Common myeloid progenitor, CD34-positive (primary cell): ENCODE results near the gene ARID4B. TPM values are rescaled to one million over a fixed set of nuclear protein-coding genes. Genes with fewer than 3 reads are reported as not detected.

Experiments
- CTCF ChIA-PET: fragments of 350-600 bp; sonication (Branson Sonifier 250); formaldehyde crosslinking; loops from one replicate; lab custom pipeline; 2021; ENCODE audit warnings: antibody characterized with exemption; lab: Charles Lee
- POLR2A ChIA-PET: fragments of 350-600 bp; sonication (Branson Sonifier 250); formaldehyde crosslinking; loops from one replicate; lab custom pipeline; 2021; ENCODE audit warnings: antibody characterized with exemption; lab: Charles Lee
- DNase-seq, 3 donors: peaks; one replicate each; pipeline versions ENCODE4 v3.0.0 to v3.0.0-alpha.2; 2013
- H3K27ac ChIP-seq, 2 experiments: 1 replicate in 1 of 2; 2 replicates in 1 of 2; pipeline ENCODE4 v1.7.0; 2013; ENCODE audit warnings: inconsistent platforms in 2 of 2, low read length in 2 of 2, mild to moderate bottlenecking in 2 of 2, low read depth in 1 of 2, moderate library complexity in 1 of 2; ENCODE audit not compliant: severe bottlenecking in 2 of 2, insufficient read depth in 1 of 2, poor library complexity in 1 of 2
- H3K27me3 ChIP-seq, 5 experiments: replicated peaks in 2 of 5; 1 replicate in 3 of 5; 2 replicates in 2 of 5; pipeline versions ENCODE4 v1.6.1 to v1.7.0; 2013; ENCODE audit warnings: low read length in 4 of 5, mild to moderate bottlenecking in 2 of 5, moderate library complexity in 2 of 5, inconsistent platforms in 1 of 5; ENCODE audit not compliant: insufficient read depth in 5 of 5, control insufficient read depth in 4 of 5
- H3K36me3 ChIP-seq, 4 experiments: 1 replicate in 2 of 4; 2 replicates in 2 of 4; pipeline versions ENCODE4 v1.6.1 to v1.7.0; 2013; ENCODE audit warnings: low read length in 3 of 4, control low read depth in 1 of 4, mild to moderate bottlenecking in 1 of 4; ENCODE audit not compliant: control insufficient read depth in 4 of 4, insufficient read depth in 4 of 4
- H3K4me1 ChIP-seq, 4 experiments: 1 replicate in 3 of 4; 2 replicates in 1 of 4; pipeline versions ENCODE4 v1.6.1 to v1.7.1; 2013; ENCODE audit warnings: low read length in 3 of 4, mild to moderate bottlenecking in 3 of 4, control low read depth in 1 of 4, inconsistent platforms in 1 of 4, moderate library complexity in 1 of 4; ENCODE audit not compliant: control insufficient read depth in 4 of 4, insufficient read depth in 4 of 4; ENCODE audit errors: control extremely low read depth in 1 of 4
- H3K4me3 ChIP-seq, 7 experiments: 1 replicate in 4 of 7; 2 replicates in 3 of 7; pipeline versions ENCODE4 v1.5.1 to v1.7.0; 2013; ENCODE audit warnings: mild to moderate bottlenecking in 7 of 7, low read length in 6 of 7, moderate library complexity in 6 of 7, inconsistent platforms in 2 of 7, low read depth in 2 of 7, control low read depth in 1 of 7; ENCODE audit not compliant: insufficient read depth in 4 of 7, control insufficient read depth in 1 of 7; ENCODE audit errors: extremely low read depth in 1 of 7
- H3K9me3 ChIP-seq, 5 experiments: 1 replicate in 4 of 5; 2 replicates in 1 of 5; pipeline versions ENCODE4 v1.6.1 to v1.7.1; 2013; ENCODE audit warnings: low read length in 4 of 5, mild to moderate bottlenecking in 2 of 5, inconsistent platforms in 1 of 5, low read depth in 1 of 5, moderate library complexity in 1 of 5; ENCODE audit not compliant: control insufficient read depth in 4 of 5, insufficient read depth in 2 of 5; ENCODE audit errors: control extremely low read depth in 1 of 5
- WGBS: methylation state at CpG from one replicate; pipeline ENCODE4 v1.1.5; 2013; ENCODE audit not compliant: insufficient coverage; 5-methylcytosine and 5-hydroxymethylcytosine counted together
- polyA plus RNA-seq: library from polyadenylated mRNA; unstranded; fragments of 120-200 nt; gene quantifications from one replicate; pipeline ENCODE4 v1.2.1, GENCODE V29; 2013

ARID4B gene, protein sequence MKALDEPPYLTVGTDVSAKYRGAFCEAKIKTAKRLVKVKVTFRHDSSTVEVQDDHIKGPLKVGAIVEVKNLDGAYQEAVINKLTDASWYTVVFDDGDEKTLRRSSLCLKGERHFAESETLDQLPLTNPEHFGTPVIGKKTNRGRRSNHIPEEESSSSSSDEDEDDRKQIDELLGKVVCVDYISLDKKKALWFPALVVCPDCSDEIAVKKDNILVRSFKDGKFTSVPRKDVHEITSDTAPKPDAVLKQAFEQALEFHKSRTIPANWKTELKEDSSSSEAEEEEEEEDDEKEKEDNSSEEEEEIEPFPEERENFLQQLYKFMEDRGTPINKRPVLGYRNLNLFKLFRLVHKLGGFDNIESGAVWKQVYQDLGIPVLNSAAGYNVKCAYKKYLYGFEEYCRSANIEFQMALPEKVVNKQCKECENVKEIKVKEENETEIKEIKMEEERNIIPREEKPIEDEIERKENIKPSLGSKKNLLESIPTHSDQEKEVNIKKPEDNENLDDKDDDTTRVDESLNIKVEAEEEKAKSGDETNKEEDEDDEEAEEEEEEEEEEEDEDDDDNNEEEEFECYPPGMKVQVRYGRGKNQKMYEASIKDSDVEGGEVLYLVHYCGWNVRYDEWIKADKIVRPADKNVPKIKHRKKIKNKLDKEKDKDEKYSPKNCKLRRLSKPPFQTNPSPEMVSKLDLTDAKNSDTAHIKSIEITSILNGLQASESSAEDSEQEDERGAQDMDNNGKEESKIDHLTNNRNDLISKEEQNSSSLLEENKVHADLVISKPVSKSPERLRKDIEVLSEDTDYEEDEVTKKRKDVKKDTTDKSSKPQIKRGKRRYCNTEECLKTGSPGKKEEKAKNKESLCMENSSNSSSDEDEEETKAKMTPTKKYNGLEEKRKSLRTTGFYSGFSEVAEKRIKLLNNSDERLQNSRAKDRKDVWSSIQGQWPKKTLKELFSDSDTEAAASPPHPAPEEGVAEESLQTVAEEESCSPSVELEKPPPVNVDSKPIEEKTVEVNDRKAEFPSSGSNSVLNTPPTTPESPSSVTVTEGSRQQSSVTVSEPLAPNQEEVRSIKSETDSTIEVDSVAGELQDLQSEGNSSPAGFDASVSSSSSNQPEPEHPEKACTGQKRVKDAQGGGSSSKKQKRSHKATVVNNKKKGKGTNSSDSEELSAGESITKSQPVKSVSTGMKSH (N-terminal part only)
- polyA plus RNA-seq: 42.8 TPM

GRCh38 chr1:235327559-235328270 is at the start of gene ARID4B:
ARID4B (minus strand) TSS chr1:235328179; CDS start chr1:235326919, 1,260 bp downstream.
- peak within 1 kb of the TSS; percentile 95 to 96 for H3K27ac ChIP-seq
- no peak for DNase-seq
- H3K4me1 ChIP-seq: peaks cover 23 to 60% (median 41%) of the 10 kb centered on the region in 4 experiments
- ChIA-PET POLR2A (interaction anchor here (0.6 to 1.8 kb wide), 4 partner anchors 9 to 298 kb away, joined by 3 to 5 read pairs (median 3); no protein-coding TSS in a partner anchor), CTCF (interaction anchor here (1.0 to 1.7 kb wide), 4 partner anchors 53 to 88 kb away, joined by 3 to 6 read pairs (median 4); no protein-coding TSS in a partner anchor)
- no peaks in the 10 kb centered on the region for H3K9me3 ChIP-seq
- no peaks in the 10 kb centered on the region for H3K27me3 ChIP-seq
- H3K4me3 ChIP-seq: peak within 1 kb of the TSS; percentile 81 to 99 (median 95)
- H3K36me3 ChIP-seq: no peaks in the 10 kb centered on the region
- WGBS: under 1% methylated on average over 38 of the region's 58 CpGs

DNA sequence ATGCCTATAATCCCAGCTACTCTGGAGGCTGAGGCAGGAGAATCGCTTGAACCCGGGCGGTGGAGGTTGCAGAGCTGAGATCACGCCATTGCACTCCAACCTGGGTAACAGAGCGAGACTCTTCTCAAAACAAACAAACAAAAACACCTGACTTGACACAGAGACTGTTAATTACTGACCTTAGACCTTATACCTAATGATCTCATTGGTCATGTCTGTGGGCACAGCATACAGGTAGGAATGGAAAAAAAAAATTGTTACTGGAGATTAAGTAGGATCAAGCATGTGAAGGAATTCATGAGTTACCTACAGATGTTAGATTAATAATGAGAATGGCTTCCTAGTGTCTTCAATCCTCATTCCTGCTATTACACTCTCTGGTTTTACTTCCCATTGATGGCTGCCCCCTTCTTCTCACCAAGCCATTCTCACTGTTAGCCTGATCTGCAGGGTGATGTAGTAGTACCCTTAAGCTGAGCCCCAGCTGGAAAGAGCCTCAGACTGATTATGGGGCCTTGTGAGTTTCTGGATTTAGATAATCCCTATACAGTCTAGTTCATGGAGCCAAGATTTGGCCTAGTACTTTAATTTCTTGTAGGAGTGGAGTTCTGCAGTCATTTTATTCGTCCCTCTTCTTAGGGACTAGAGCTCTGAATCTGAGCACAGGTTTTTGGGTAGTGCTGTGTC is 48.1 kb upstream of the ARID4B start:
- Histone ChIP-seq H3K27me3 (no peaks in the 10 kb centered on the region), H3K9me3 (no peaks in the 10 kb centered on the region), H3K27ac (no peak overlapping the region), H3K4me1 (no peaks in the 10 kb centered on the region), H3K36me3 (peaks cover 5 to 22% (median 9%) of the 10 kb centered on the region in 4 experiments), H3K4me3 (no peak overlapping the region)
- ChIA-PET CTCF (interaction anchor here (1.1 to 1.5 kb wide), 3 partner anchors 9 to 180 kb away, joined by 3 to 4 read pairs (median 3); partner anchors contain the start of gene TBCE), POLR2A (interaction anchor here (0.6 kb wide), 1 partner anchor 59 kb away, joined by 3 read pairs; no protein-coding TSS in a partner anchor)
- 100% methylated on average over 3 of the region's 6 CpGs for WGBS
- DNase-seq: no peak

GRCh38 chr1:235369802-235370201 is 41.8 kb upstream of the ARID4B start:
- no peak for DNase-seq
- Histone ChIP-seq H3K9me3 (no peaks in the 10 kb centered on the region), H3K4me1 (peaks cover 4 to 11% (median 8%) of the 10 kb centered on the region in 4 experiments), H3K27me3 (no peaks in the 10 kb centered on the region), H3K27ac (no peak overlapping the region), H3K36me3 (peaks cover 0 to 8% (median under 1%) of the 10 kb centered on the region in 4 experiments), H3K4me3 (no peak overlapping the region)
- CTCF ChIA-PET: no interaction called here
- 100% methylated on average over 4 of the region's 5 CpGs for WGBS
- POLR2A ChIA-PET: no interaction called here

DNA sequence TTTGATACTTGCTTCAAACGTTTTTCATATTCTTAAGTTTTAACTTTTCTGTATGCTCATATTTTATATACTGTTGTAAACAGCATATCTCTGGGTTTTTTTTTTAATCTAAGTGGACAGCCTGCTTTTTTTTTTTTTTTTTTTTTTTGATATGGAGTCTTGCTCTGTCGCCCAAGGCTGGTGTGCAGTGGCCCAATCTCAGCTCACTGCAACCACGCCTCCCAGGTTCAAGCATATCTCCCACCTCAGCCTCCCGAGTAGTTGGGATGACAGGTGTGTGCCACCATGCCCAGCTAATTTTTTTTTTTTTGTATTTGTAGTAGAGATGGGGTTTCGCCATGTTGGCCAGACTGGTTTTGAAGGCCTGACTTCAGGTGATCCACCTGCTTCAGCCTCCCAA is 40.4 kb upstream of the ARID4B start:
- Histone ChIP-seq H3K9me3 (no peaks in the 10 kb centered on the region), H3K27ac (no peak overlapping the region), H3K4me1 (peaks cover 4 to 11% (median 8%) of the 10 kb centered on the region in 4 experiments), H3K27me3 (no peaks in the 10 kb centered on the region), H3K36me3 (peaks cover 0 to 6% (median 0%) of the 10 kb centered on the region in 4 experiments), H3K4me3 (peak overlapping the region in 4 of 7 experiments; percentile 78 to 99 (median 98))
- DNase-seq: no peak
- 100% methylated on average over 2 of the region's 5 CpGs for WGBS
- ChIA-PET CTCF (interaction anchor here (1.1 to 1.7 kb wide), 3 partner anchors 40 to 48 kb away, joined by 3 to 4 read pairs (median 3); partner anchors contain the start of gene GGPS1), POLR2A (no interaction called here)

GRCh38 chr1:235367000-235367908 is 39.3 kb upstream of the ARID4B start, which contains the start of gene TBCE:
TBCE (plus strand) TSS chr1:235367427; CDS start chr1:235380050, 12,623 bp downstream.
- peak within 1 kb of the TSS; percentile 78 to 99 (median 96) for H3K4me3 ChIP-seq
- ChIA-PET CTCF (interaction anchor here (1.0 to 1.7 kb wide), 5 partner anchors 9 to 49 kb away, joined by 3 to 4 read pairs (median 3); partner anchors contain the start of gene GGPS1), POLR2A (interaction anchor here (0.5 to 0.6 kb wide), 6 partner anchors 9 to 756 kb away, joined by 4 to 6 read pairs (median 4); no protein-coding TSS in a partner anchor)
- no peaks in the 10 kb centered on the region for H3K9me3 ChIP-seq
- peaks cover 0 to 6% (median 0%) of the 10 kb centered on the region in 4 experiments for H3K36me3 ChIP-seq
- 0% methylated on average over 30 of the region's 38 CpGs for WGBS
- DNase-seq: peak; percentile 90 to 95 (median 95)
- H3K27me3 ChIP-seq: no peaks in the 10 kb centered on the region
- peaks cover 4 to 11% (median 8%) of the 10 kb centered on the region in 4 experiments for H3K4me1 ChIP-seq
- H3K27ac ChIP-seq: peak within 1 kb of the TSS; percentile 46 to 85
